H1 (cell line): ENCODE data around the gene PRR5L. TPM values are rescaled to one million over a fixed set of nuclear protein-coding genes. Genes with fewer than 3 reads are reported as not detected.

Experiments used
- CTCF ChIA-PET: fragments of 300-600 bp; sonication (Branson Sonifier 250); formaldehyde crosslinking; loops from one replicate; lab custom pipeline; 2021; ENCODE audit not compliant: partially characterized antibody; lab: Charles Lee
- POLR2A ChIA-PET: fragments of 300-600 bp; sonication (Branson Sonifier 250); formaldehyde crosslinking; loops from one replicate; lab custom pipeline; 2021; ENCODE audit warnings: inconsistent platforms; ENCODE audit not compliant: partially characterized antibody; lab: Charles Lee
- DNase-seq, 2 experiments: peaks; one replicate each; pipeline versions ENCODE4 v3.0.0 to v3.0.0-alpha.2; 2010 to 2022; ENCODE audit warnings: low spot score in 2 of 2, low read depth in 1 of 2, mixed read lengths in 1 of 2
- FAIRE-seq: peaks from 2 replicates; lab custom pipeline; 2011; peaks lifted over from hg19 to GRCh38; lab: Jason Lieb, UNC
- H2AFZ ChIP-seq: 2 replicates; pipeline ENCODE4 v1.8.1; 2012; ENCODE audit warnings: low read length, inconsistent platforms
- H2AK5ac ChIP-seq: 2 replicates; pipeline ENCODE4 v1.6.1; 2013; ENCODE audit warnings: low read depth, low read length
- H2BK120ac ChIP-seq: replicated peaks from 2 replicates; pipeline ENCODE3; 2013; ENCODE audit warnings: low read depth, low read length, inconsistent platforms
- H2BK12ac ChIP-seq: 2 replicates; pipeline ENCODE4 v1.6.1; 2013; ENCODE audit warnings: low read depth, low read length
- H2BK15ac ChIP-seq: 2 replicates; pipeline ENCODE4 v1.6.1; 2013; ENCODE audit warnings: low read length
- H2BK20ac ChIP-seq: 2 replicates; pipeline ENCODE4 v1.6.1; 2013; ENCODE audit warnings: low read length
- H2BK5ac ChIP-seq: 2 replicates; pipeline ENCODE4 v1.6.1; 2013; ENCODE audit warnings: low read depth, low read length
- H3K14ac ChIP-seq: 2 replicates; pipeline ENCODE4 v1.6.1; 2013; ENCODE audit warnings: inconsistent platforms; ENCODE audit not compliant: insufficient read length
- H3K18ac ChIP-seq: 2 replicates; pipeline ENCODE4 v1.6.1; 2013; ENCODE audit warnings: low read length; ENCODE audit errors: extremely low read depth
- H3K23ac ChIP-seq: 2 replicates; pipeline ENCODE4 v1.6.1; 2013; ENCODE audit warnings: inconsistent platforms; ENCODE audit not compliant: insufficient read length
- H3K23me2 ChIP-seq: 2 replicates; pipeline ENCODE4 v1.6.1; 2013; ENCODE audit warnings: low read depth, low read length
- H3K27ac ChIP-seq: 2 replicates; pipeline ENCODE4 v1.6.1; 2011; ENCODE audit warnings: low read depth, low read length, inconsistent platforms
- H3K27me3 ChIP-seq, 4 experiments: replicated peaks in 1 of 4; 1 replicate in 1 of 4; 2 replicates in 3 of 4; pipeline versions ENCODE4 v1.6.1 to v1.8.1; 2011 to 2013; ENCODE audit warnings: low read length in 3 of 4, mild to moderate bottlenecking in 3 of 4, inconsistent platforms in 2 of 4, mixed read lengths in 2 of 4, moderate library complexity in 1 of 4; ENCODE audit not compliant: control insufficient read depth in 3 of 4, insufficient read depth in 3 of 4; ENCODE audit errors: extremely low read depth in 1 of 4
- H3K36me3 ChIP-seq, 4 experiments: 2 replicates each; pipeline versions ENCODE4 v1.6.1 to v1.8.1; 2011 to 2013; ENCODE audit warnings: mild to moderate bottlenecking in 4 of 4, low read length in 3 of 4, moderate library complexity in 2 of 4, control low read depth in 1 of 4, inconsistent platforms in 1 of 4; ENCODE audit not compliant: insufficient read depth in 4 of 4, control insufficient read depth in 2 of 4
- H3K4ac ChIP-seq: replicated peaks from 2 replicates; pipeline ENCODE3; 2013; ENCODE audit warnings: low read length, low read depth, mixed read lengths, inconsistent platforms; ENCODE audit not compliant: insufficient read length
- H3K4me1 ChIP-seq, 4 experiments: replicated peaks in 1 of 4; 1 replicate in 1 of 4; 2 replicates in 3 of 4; pipeline versions ENCODE4 v1.6.1 to v1.8.1; 2011 to 2013; ENCODE audit warnings: low read length in 3 of 4, inconsistent platforms in 2 of 4, mixed read lengths in 1 of 4; ENCODE audit not compliant: insufficient read depth in 4 of 4, control insufficient read depth in 3 of 4
- H3K4me2 ChIP-seq, 2 experiments: 2 replicates each; pipeline versions ENCODE4 v1.6.1 to v1.8.1; 2011 to 2013; ENCODE audit warnings: low read depth in 2 of 2, low read length in 2 of 2, control low read depth in 1 of 2, inconsistent platforms in 1 of 2, mild to moderate bottlenecking in 1 of 2; ENCODE audit not compliant: insufficient read depth in 1 of 2
- H3K4me3 ChIP-seq, 4 experiments: fragments of 200-600, 300-600 bp in 1 of 4; sonication (generic), shearing (Covaris generic), sonication (Bioruptor Twin) in 1 of 4; 2 replicates each; pipeline versions ENCODE4 v1.5.1 to v1.8.1; 2011 to 2016; ENCODE audit warnings: low read length in 4 of 4, low read depth in 3 of 4, control low read depth in 2 of 4, inconsistent platforms in 2 of 4, mild to moderate bottlenecking in 2 of 4, mixed read lengths in 1 of 4, moderate library complexity in 1 of 4; ENCODE audit not compliant: insufficient read depth in 2 of 4; ENCODE audit errors: extremely low read depth in 1 of 4
- H3K56ac ChIP-seq: replicated peaks from 2 replicates; pipeline ENCODE3; 2013; ENCODE audit warnings: low read depth, mild to moderate bottlenecking, mixed read lengths, low read length, inconsistent platforms; ENCODE audit not compliant: insufficient read length
- H3K79me1 ChIP-seq: 2 replicates; pipeline ENCODE4 v1.6.1; 2013; ENCODE audit warnings: low read depth, low read length, control low read depth
- H3K79me2 ChIP-seq, 2 experiments: 2 replicates each; pipeline versions ENCODE4 v1.6.1 to v1.8.1; 2012 to 2013; ENCODE audit warnings: low read length in 2 of 2, mild to moderate bottlenecking in 2 of 2, inconsistent platforms in 1 of 2; ENCODE audit not compliant: insufficient read depth in 2 of 2, control insufficient read depth in 1 of 2
- H3K9ac ChIP-seq, 4 experiments: replicated peaks in 1 of 4; 1 replicate in 1 of 4; 2 replicates in 3 of 4; pipeline versions ENCODE4 v1.6.1 to v1.8.1; 2011 to 2013; ENCODE audit warnings: low read depth in 3 of 4, low read length in 3 of 4, control low read depth in 2 of 4, mild to moderate bottlenecking in 2 of 4, moderate library complexity in 2 of 4, inconsistent platforms in 1 of 4; ENCODE audit errors: extremely low read depth in 1 of 4
- H3K9me3 ChIP-seq, 2 experiments: 2 replicates each; pipeline versions ENCODE4 v1.6.1 to v1.8.1; 2012 to 2013; ENCODE audit warnings: mild to moderate bottlenecking in 2 of 2, moderate library complexity in 2 of 2, control low read depth in 1 of 2, inconsistent platforms in 1 of 2, low read depth in 1 of 2, low read length in 1 of 2, mixed read lengths in 1 of 2; ENCODE audit not compliant: insufficient read depth in 2 of 2
- H4K20me1 ChIP-seq, 2 experiments: replicated peaks in 1 of 2; 2 replicates each; pipeline versions ENCODE3 to v1.8.1; 2011 to 2013; ENCODE audit warnings: inconsistent platforms in 2 of 2, low read length in 2 of 2, mild to moderate bottlenecking in 1 of 2; ENCODE audit not compliant: insufficient read depth in 2 of 2, control insufficient read depth in 1 of 2
- H4K5ac ChIP-seq: 2 replicates; pipeline ENCODE4 v1.6.1; 2013; ENCODE audit warnings: low read length, low read depth, mixed read lengths, inconsistent platforms; ENCODE audit not compliant: insufficient read length
- H4K8ac ChIP-seq: 2 replicates; pipeline ENCODE4 v1.8.0; 2013; ENCODE audit warnings: mild to moderate bottlenecking, moderate library complexity, low read length, inconsistent platforms; ENCODE audit not compliant: insufficient read depth; ENCODE audit errors: extremely low read depth
- H4K91ac ChIP-seq: replicated peaks from 2 replicates; pipeline ENCODE3; 2013; ENCODE audit warnings: low read length, mixed read lengths, inconsistent platforms; ENCODE audit not compliant: insufficient read length
- POLR2A ChIP-seq, 2 experiments: IDR thresholded peaks; 1 replicate in 1 of 2; 2 replicates in 1 of 2; pipeline ENCODE4 v1.6.1; 2011; ENCODE audit warnings: low read depth in 2 of 2, low read length in 2 of 2, mild to moderate bottlenecking in 2 of 2; ENCODE audit errors: control extremely low read depth in 1 of 2
- RXRA ChIP-seq: IDR thresholded peaks from 2 replicates; pipeline ENCODE4 v1.6.1; 2011; ENCODE audit warnings: low read depth, mild to moderate bottlenecking, low read length, moderate library complexity; ENCODE audit not compliant: insufficient read depth
- SAP30 ChIP-seq: fragments of 300-600 bp; sonication (generic); IDR thresholded peaks from 2 replicates; pipeline ENCODE4 v1.7.1; 2012; ENCODE audit warnings: low read length, moderate library complexity, mild to moderate bottlenecking, inconsistent platforms; ENCODE audit not compliant: insufficient read depth, insufficient replicate concordance
- SP2 ChIP-seq: IDR thresholded peaks from 2 replicates; pipeline ENCODE4 v1.6.1; 2012; ENCODE audit warnings: mild to moderate bottlenecking, low read length, inconsistent platforms
- TAF1 ChIP-seq: IDR thresholded peaks from 2 replicates; pipeline ENCODE4 v1.6.1; 2011; ENCODE audit warnings: mild to moderate bottlenecking, low read depth, low read length
- WGBS, 2 experiments: shearing (Covaris generic) in 1 of 2; methylation state at CpG; one replicate each; pipeline versions ENCODE4 v1.1.6 to v1.1.7; 2013 to 2015; ENCODE audit warnings: low lambda C conversion rate in 2 of 2, mixed read lengths in 2 of 2, inconsistent platforms in 1 of 2, low coverage in 1 of 2, missing lambda C conversion rate in 1 of 2; ENCODE audit not compliant: insufficient replicate concordance in 2 of 2, insufficient coverage in 1 of 2, insufficient read length in 1 of 2; ENCODE audit errors: extremely low coverage in 1 of 2, missing lambda C conversion rate in 1 of 2; 5-methylcytosine and 5-hydroxymethylcytosine counted together
- polyA plus RNA-seq, 7 experiments: library from polyadenylated mRNA; depleted of rRNA in 3 of 7; stranded (reverse) in 5 of 7; unstranded in 2 of 7; fragments of >200 nt in 5 of 7; fragments of 200-250 nt in 2 of 7; gene quantifications; 1 replicate in 5 of 7; 2 replicates in 1 of 7; 4 replicates in 1 of 7; pipeline versions ENCODE4 v1.2.1 to v1.2.3, GENCODE V29; 2011 to 2013; ENCODE audit warnings: missing spikeins in 2 of 7, mixed read lengths in 2 of 7
- total RNA-seq: library from RNA; stranded (reverse); fragmentation: NEBNext Ultra II Directional; extraction: Animal tissue kit (Norgen Biotek cat#: 25700); gene quantifications from 2 replicates; pipeline ENCODE4 v1.2.1, GENCODE V29; 2021

PRR5L gene
- total and polyA plus RNA-seq, 2 of the 8 experiments (the other 6 are each of a cell fraction or from before 2014, with no cell fraction given), result 6.6 to 10.1 TPM

DNA sequence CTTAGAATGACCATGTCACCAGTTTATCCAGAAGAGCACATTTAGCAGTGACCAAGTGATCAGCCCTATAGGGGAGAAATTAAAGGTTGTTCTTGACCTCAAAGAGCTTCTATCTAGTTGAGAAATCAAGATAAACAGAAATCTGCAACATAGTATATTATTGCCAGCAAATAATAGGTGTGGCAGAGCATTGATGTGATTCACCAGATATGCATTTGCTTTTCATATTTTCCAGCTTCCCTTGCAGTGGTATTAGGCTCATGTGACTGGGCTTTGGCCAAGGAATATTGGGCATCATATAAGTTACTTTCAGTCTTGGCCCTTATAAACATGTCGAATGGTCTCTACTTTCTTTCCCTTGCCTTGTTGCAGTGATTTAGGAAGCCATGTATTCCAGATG lies 41.4 kb upstream of the PRR5L start:
- no peak overlapping the region for H2BK20ac ChIP-seq

More for the DNA sequence above, 41.4 kb upstream of the PRR5L start:
- Histone ChIP-seq H3K27me3 (no peaks in the 10 kb centered on the region; a peak in 2 of 7 replicates), H3K9me3 (peaks cover 4 to 8% of the 10 kb centered on the region in 2 experiments; a peak in 2 of 4 replicates), H3K36me3 (no peaks in the 10 kb centered on the region), H2BK12ac (no peak overlapping the region), H3K9ac (no peak overlapping the region), H3K23ac (no peak overlapping the region), H4K91ac (no peak overlapping the region), H3K18ac (no peak overlapping the region), H2AK5ac (no peak overlapping the region), H4K8ac (no peak overlapping the region), H3K14ac (no peak overlapping the region), H4K20me1 (no peaks in the 10 kb centered on the region), H3K27ac (no peak overlapping the region), H3K4me3 (no peak overlapping the region), H2BK5ac (no peak overlapping the region), H3K23me2 (no peaks in the 10 kb centered on the region), H3K4me2 (no peak overlapping the region), H3K79me2 (no peaks in the 10 kb centered on the region), H3K56ac (no peak overlapping the region), H2BK120ac (no peak overlapping the region), H4K5ac (no peak overlapping the region), H3K4me1 (no peaks in the 10 kb centered on the region), H2BK15ac (no peak overlapping the region), H3K4ac (no peak overlapping the region)
- DNase-seq, result no peak
- ChIA-PET CTCF (interaction anchor here (1.1 to 2.2 kb wide), 3 partner anchors 212 to 767 kb away, joined by 4 to 6 read pairs (median 5); no protein-coding TSS in a partner anchor), POLR2A (no interaction called here)
- no peak for FAIRE-seq
- WGBS, 2 experiments, result 76% methylated on average over 1 of the region's 1 CpG; no CpG with 5 or more reads in 1 of the 2 experiments
- TF ChIP-seq SAP30 (no peak), TAF1 (no peak), SP2 (no peak), POLR2A (IDR thresholded peaks at IDR 0.05; ENCODE audit: control extremely low read depth in 1 of 2, low read depth in 2 of 2, low read length in 2 of 2) (no peak), RXRA (no peak)
- TF ChIP-seq, all 59 proteins: peak for 0
- H2AFZ ChIP-seq, result no peak overlapping the region
- no peaks in the 10 kb centered on the region for H3K79me1 ChIP-seq
